IMR-90 (cell line): ENCODE results near the gene PCYT2. TPM values are rescaled to one million over a fixed set of nuclear protein-coding genes. Genes with fewer than 3 reads are reported as not detected.

Source experiments
- ATAC-seq: fragments of 200-7000 bp; cut with Tn5 transposase; 2 replicates; pipeline ENCODE4 v1.9.1; 2020; ENCODE audit warnings: low read depth, mild to moderate bottlenecking, moderate library complexity
- BruUV-seq: library from RNA; stranded (reverse); fragments of 400-500 nt; replicated peaks from 2 replicates; lab custom pipeline; 2021; lab: Mats Ljungman, UMichigan
- CTCF ChIA-PET: fragments of 300-600 bp; formaldehyde crosslinking; extraction: SDS; loops from one replicate; lab custom pipeline; 2021; ENCODE audit warnings: antibody characterized with exemption; lab: Yijun Ruan, JAX
- POLR2A ChIA-PET: fragments of 300-600 bp; sonication (Branson Sonifier 250); formaldehyde crosslinking; loops from one replicate; lab custom pipeline; 2022; ENCODE audit warnings: antibody characterized with exemption; ENCODE audit not compliant: unreplicated experiment; lab: Charles Lee
- DNase-seq: peaks from one replicate; pipeline ENCODE4 v3.0.0; 2013
- H2AFZ ChIP-seq: replicated peaks from 2 replicates; pipeline ENCODE3; 2013; ENCODE audit warnings: low read length, mild to moderate bottlenecking; ENCODE audit not compliant: poor library complexity
- H2AK5ac ChIP-seq: 2 replicates; pipeline ENCODE4 v1.6.1; 2013; ENCODE audit warnings: low read depth, low read length, inconsistent platforms
- H2AK9ac ChIP-seq: replicated peaks from 2 replicates; pipeline ENCODE3; 2013; ENCODE audit warnings: mild to moderate bottlenecking, low read depth, low read length, moderate library complexity; ENCODE audit not compliant: poor library complexity
- H2BK120ac ChIP-seq: 2 replicates; pipeline ENCODE4 v1.6.1; 2013; ENCODE audit warnings: low read depth, low read length, inconsistent platforms
- H2BK15ac ChIP-seq: 3 replicates; pipeline ENCODE4 v1.6.1; 2013; ENCODE audit warnings: low read depth, low read length, inconsistent platforms
- H2BK20ac ChIP-seq: 2 replicates; pipeline ENCODE4 v1.6.1; 2013; ENCODE audit warnings: low read depth, mild to moderate bottlenecking, inconsistent platforms, low read length, moderate library complexity
- H2BK5ac ChIP-seq: 2 replicates; pipeline ENCODE4 v1.6.1; 2013; ENCODE audit warnings: mild to moderate bottlenecking, low read depth, low read length, inconsistent platforms; ENCODE audit not compliant: poor library complexity, severe bottlenecking
- H3K14ac ChIP-seq: replicated peaks from 2 replicates; pipeline ENCODE4 v1.6.1; 2013; ENCODE audit warnings: low read depth, low read length, inconsistent platforms
- H3K18ac ChIP-seq: 2 replicates; pipeline ENCODE4 v1.6.1; 2013; ENCODE audit warnings: low read depth, low read length, control low read depth
- H3K23ac ChIP-seq: 2 replicates; pipeline ENCODE4 v1.6.1; 2013; ENCODE audit warnings: low read depth, low read length, inconsistent platforms
- H3K27ac ChIP-seq: 2 replicates; pipeline ENCODE4 v1.5.1; 2013; ENCODE audit warnings: mild to moderate bottlenecking, control low read depth, low read length; ENCODE audit not compliant: insufficient read depth
- H3K27me3 ChIP-seq: 2 replicates; pipeline ENCODE4 v1.6.1; 2013; ENCODE audit warnings: low read length; ENCODE audit not compliant: control insufficient read depth, insufficient read depth
- H3K36me3 ChIP-seq: 2 replicates; pipeline ENCODE4 v1.6.1; 2013; ENCODE audit warnings: low read length, mixed read lengths; ENCODE audit not compliant: control insufficient read depth, insufficient read depth
- H3K4ac ChIP-seq: 2 replicates; pipeline ENCODE4 v1.6.1; 2013; ENCODE audit warnings: low read depth, low read length, inconsistent platforms
- H3K4me1 ChIP-seq: 2 replicates; pipeline ENCODE4 v1.6.1; 2013; ENCODE audit warnings: low read length, mixed read lengths; ENCODE audit not compliant: control insufficient read depth, insufficient read depth
- H3K4me2 ChIP-seq: 2 replicates; pipeline ENCODE4 v1.6.1; 2013; ENCODE audit warnings: low read depth, mild to moderate bottlenecking, control low read depth, low read length, moderate library complexity
- H3K4me3 ChIP-seq: 2 replicates; pipeline ENCODE4 v1.5.1; 2013; ENCODE audit warnings: low read depth, mild to moderate bottlenecking, control low read depth, low read length, moderate library complexity; ENCODE audit not compliant: insufficient read depth
- H3K56ac ChIP-seq: 2 replicates; pipeline ENCODE4 v1.6.1; 2013; ENCODE audit warnings: low read length, inconsistent platforms; ENCODE audit not compliant: insufficient read depth; ENCODE audit errors: extremely low read depth
- H3K79me1 ChIP-seq, 2 experiments: 2 replicates each; pipeline ENCODE4 v1.6.1; 2013; ENCODE audit warnings: low read length in 2 of 2, inconsistent platforms in 1 of 2, low read depth in 1 of 2
- H3K9ac ChIP-seq: 2 replicates; pipeline ENCODE4 v1.6.1; 2013; ENCODE audit warnings: low read depth, low read length, control low read depth
- H3K9me1 ChIP-seq: 2 replicates; pipeline ENCODE4 v1.6.1; 2013; ENCODE audit warnings: low read length, inconsistent platforms; ENCODE audit not compliant: insufficient read depth
- H3K9me3 ChIP-seq: 2 replicates; pipeline ENCODE4 v1.6.1; 2013; ENCODE audit warnings: low read length; ENCODE audit not compliant: control insufficient read depth, insufficient read depth
- H4K20me1 ChIP-seq: 2 replicates; pipeline ENCODE4 v1.6.1; 2013; ENCODE audit warnings: low read length, inconsistent platforms; ENCODE audit not compliant: insufficient read depth
- H4K5ac ChIP-seq: 2 replicates; pipeline ENCODE4 v1.6.1; 2013; ENCODE audit warnings: mild to moderate bottlenecking, low read depth, low read length, control low read depth
- H4K8ac ChIP-seq, 2 experiments: 2 replicates each; pipeline ENCODE4 v1.6.1; 2013; ENCODE audit warnings: low read depth in 2 of 2, low read length in 2 of 2, control low read depth in 1 of 2, inconsistent platforms in 1 of 2
- H4K91ac ChIP-seq: 2 replicates; pipeline ENCODE4 v1.6.1; 2013; ENCODE audit warnings: low read depth, low read length, inconsistent platforms; ENCODE audit not compliant: insufficient read depth
- CEBPB ChIP-seq: IDR thresholded peaks from 2 replicates; pipeline ENCODE4 v1.6.1; 2012; ENCODE audit warnings: low read depth, low read length, improper control_type of control experiment
- CHD1 ChIP-seq: IDR thresholded peaks from 2 replicates; pipeline ENCODE4 v1.6.1; 2012; ENCODE audit warnings: low read depth, low read length, improper control_type of control experiment
- FOS ChIP-seq: fragments of 150-350 bp; IDR thresholded peaks from 2 replicates; pipeline ENCODE4 v1.6.1; 2016; ENCODE audit warnings: low read depth, low read length
- MAZ ChIP-seq: IDR thresholded peaks from 2 replicates; pipeline ENCODE4 v1.6.1; 2012; ENCODE audit warnings: low read depth, mild to moderate bottlenecking, low read length, improper control_type of control experiment, moderate library complexity, borderline replicate concordance
- NFE2L2 ChIP-seq: fragments of 150-350 bp; IDR thresholded peaks from 2 replicates; pipeline ENCODE4 v1.6.1; 2016; ENCODE audit warnings: low read depth, mild to moderate bottlenecking, low read length
- POLR2A ChIP-seq: IDR thresholded peaks from 2 replicates; pipeline ENCODE4 v1.6.1; 2012; ENCODE audit warnings: mild to moderate bottlenecking, low read depth, low read length
- RAD21 ChIP-seq: IDR thresholded peaks from 2 replicates; pipeline ENCODE4 v1.6.1; 2012; ENCODE audit warnings: low read length, improper control_type of control experiment
- SMC3 ChIP-seq: fragments of 150-350 bp; IDR thresholded peaks from 2 replicates; pipeline ENCODE4 v1.6.1; 2016; ENCODE audit warnings: low read depth, mild to moderate bottlenecking, antibody characterized with exemption, low read length, moderate library complexity
- WGBS, 2 experiments: methylation state at CpG; one replicate each; pipeline versions ENCODE4 v1.1.5 to v1.1.7; 2013; ENCODE audit warnings: missing lambda C conversion rate in 2 of 2; ENCODE audit not compliant: insufficient read length in 1 of 2; ENCODE audit errors: extremely low coverage in 2 of 2; 5-methylcytosine and 5-hydroxymethylcytosine counted together
- dilution Hi-C: fragments of 300-500 bp; cut with HindIII; formaldehyde crosslinking; loops from one replicate; pipeline ENCODE4 v1.14.3; 2018; ENCODE audit warnings: low sequenced_read_pairs; ENCODE audit not compliant: unreplicated experiment
- in situ Hi-C: fragments of 300-500 bp; cut with MboI; formaldehyde crosslinking; loops from 3 replicates; pipeline ENCODE4 v1.14.3; 2019; ENCODE audit warnings: low sequenced_read_pairs, inconsistent platforms, mixed read lengths
- intact Hi-C: fragments of 100-400 bp; cut with micrococcal nuclease; formaldehyde crosslinking; loops from 2 replicates; pipeline ENCODE4 v1.10.0; 2022
- polyA plus RNA-seq, 3 experiments: library from polyadenylated mRNA; depleted of rRNA; stranded (reverse); fragments of >200 nt; gene quantifications; 2 replicates each; pipeline ENCODE4 v1.2.3, GENCODE V29; 2012; ENCODE audit warnings: low replicate concordance in 1 of 3
- total RNA-seq: library from RNA; depleted of rRNA; stranded (reverse); fragments of >200 nt; gene quantifications from 2 replicates; pipeline ENCODE4 v1.2.3, GENCODE V29; 2012

Gene PCYT2
- total and polyA plus RNA-seq, 2 of the 4 experiments (the other 2 are of a cell fraction): 37.3 to 38.5 TPM

GRCh38 chr17:81930142-81931125 lies 19.2 kb upstream of the PCYT2 start:
- H2BK20ac ChIP-seq: no peak overlapping the region
- H3K9me3 ChIP-seq: no peaks in the 10 kb centered on the region
- ChIA-PET POLR2A (no interaction called here), CTCF (no interaction called here)
- H4K91ac ChIP-seq: no peak overlapping the region
- no peak overlapping the region for H2BK120ac ChIP-seq
- H3K9ac ChIP-seq: no peak overlapping the region
- ATAC-seq (no peak), DNase-seq (no peak)
- TF ChIP-seq NFE2L2: no peak
- no peak for TF ChIP-seq FOS
- no peak for TF ChIP-seq CHD1
- TF ChIP-seq MAZ: no peak
- TF ChIP-seq CEBPB: no peak
- TF ChIP-seq POLR2A: no peak
- TF ChIP-seq SMC3: no peak
- no peak for TF ChIP-seq RAD21
- H4K8ac ChIP-seq: no peak overlapping the region
- no peaks in the 10 kb centered on the region for H3K27me3 ChIP-seq
- H3K4ac ChIP-seq: no peak overlapping the region
- H3K56ac ChIP-seq: no peak overlapping the region
- peaks cover 23% of the 10 kb centered on the region for H4K20me1 ChIP-seq
- peaks cover 27% of the 10 kb centered on the region; the same call in 1 of the 2 replicates for H3K36me3 ChIP-seq
- no peak overlapping the region for H3K4me2 ChIP-seq
- H2BK5ac ChIP-seq: no peak overlapping the region
- H2AK5ac ChIP-seq: no peak overlapping the region
- H3K27ac ChIP-seq: no peak overlapping the region
- H2BK15ac ChIP-seq: no peak overlapping the region
- H3K14ac ChIP-seq: no peak overlapping the region
- no peak overlapping the region for H3K18ac ChIP-seq
- 65% methylated on average over 9 of the region's 20 CpGs; no CpG with 5 or more reads in 1 of the 2 experiments for WGBS, 2 experiments
- in situ Hi-C loops: no loop called here
- H2AFZ ChIP-seq: no peak overlapping the region
- H3K4me3 ChIP-seq: no peak overlapping the region
- H4K5ac ChIP-seq: no peak overlapping the region
- dilution Hi-C loops: no loop called here
- H2AK9ac ChIP-seq: no peak overlapping the region
- intact Hi-C loops: no loop called here
- H3K23ac ChIP-seq: no peak overlapping the region
- H3K9me1 ChIP-seq: peaks cover 13% of the 10 kb centered on the region
- H3K79me1 ChIP-seq: peaks cover 13 to 41% of the 10 kb centered on the region in 2 experiments; a peak in 3 of 4 replicates
- BruUV-seq: no TSS peak
- H3K4me1 ChIP-seq: peaks cover 11% of the 10 kb centered on the region
